HG03558 (cell line): ENCODE results near the gene GPS1.

Experiments
- ATAC-seq: cut with Tn5 transposase; IDR thresholded peaks from one replicate; pipeline ENCODE4 v1.9.1; 2021; ENCODE audit warnings: moderate number of reproducible peaks; ENCODE audit not compliant: unreplicated experiment; ENCODE audit errors: extremely low read depth

The GPS1 gene

GRCh38 chr17:82013772-82014321, 37.9 kb upstream of the GPS1 start:
- no peak for ATAC-seq

GRCh38 chr17:82014432-82014831, 37.3 kb upstream of the GPS1 start:
- no peak for ATAC-seq

DNA sequence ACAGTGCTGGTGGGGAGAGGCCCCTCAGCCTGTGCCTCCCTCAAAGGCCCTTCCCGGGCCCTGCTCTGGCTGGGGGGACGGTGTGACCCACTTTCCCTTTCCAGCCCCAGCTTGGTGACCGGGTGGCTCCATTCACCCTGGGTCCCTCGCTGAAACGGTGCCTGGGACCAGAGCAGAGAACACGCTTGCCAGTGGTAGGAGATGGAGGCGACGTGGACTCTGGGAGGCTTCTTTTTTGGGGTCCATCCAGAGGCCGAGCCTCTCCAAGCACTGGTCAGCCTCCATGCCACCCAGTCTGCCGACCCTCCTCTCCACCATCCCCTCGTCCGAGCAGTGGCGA, 36.8 kb upstream of the GPS1 start:
- no peak for ATAC-seq

GRCh38 chr17:82015311-82015971, 36.3 kb upstream of the GPS1 start:
- no peak for ATAC-seq

GRCh38 chr17:82016061-82016874, 35.4 kb upstream of the GPS1 start:
- ATAC-seq = no peak

- no peak for ATAC-seq
Measured at GRCh38 chr17:82016875-82017459, 34.7 kb upstream of the GPS1 start.

DNA sequence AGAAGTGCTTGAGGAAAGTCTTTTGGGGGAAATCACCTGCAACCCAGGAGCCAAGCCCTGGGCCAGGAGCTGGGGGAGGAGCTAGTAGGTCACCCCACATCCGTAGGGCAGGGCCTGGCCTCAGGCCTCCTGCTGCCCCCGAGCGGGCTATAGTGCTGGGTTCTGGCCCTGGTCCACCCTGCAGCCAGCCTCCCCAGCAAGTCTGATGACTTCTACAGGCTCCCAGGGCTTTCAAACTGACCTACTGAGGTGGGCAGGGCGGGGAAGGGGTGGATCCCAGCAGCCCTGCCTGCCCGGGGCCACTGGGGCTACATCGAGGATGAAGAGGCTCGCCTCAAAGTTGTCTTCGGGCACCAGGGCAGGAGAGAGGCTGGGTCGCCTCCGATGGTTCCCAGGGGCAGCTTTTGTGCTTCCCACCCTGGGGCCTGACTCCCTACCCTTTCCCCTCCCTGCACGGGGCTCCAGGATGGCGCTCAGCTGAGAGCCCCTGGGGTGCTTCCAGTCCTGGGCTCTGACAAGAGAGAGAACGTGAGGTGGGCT, 34.0 kb upstream of the GPS1 start:
- no peak for ATAC-seq

DNA sequence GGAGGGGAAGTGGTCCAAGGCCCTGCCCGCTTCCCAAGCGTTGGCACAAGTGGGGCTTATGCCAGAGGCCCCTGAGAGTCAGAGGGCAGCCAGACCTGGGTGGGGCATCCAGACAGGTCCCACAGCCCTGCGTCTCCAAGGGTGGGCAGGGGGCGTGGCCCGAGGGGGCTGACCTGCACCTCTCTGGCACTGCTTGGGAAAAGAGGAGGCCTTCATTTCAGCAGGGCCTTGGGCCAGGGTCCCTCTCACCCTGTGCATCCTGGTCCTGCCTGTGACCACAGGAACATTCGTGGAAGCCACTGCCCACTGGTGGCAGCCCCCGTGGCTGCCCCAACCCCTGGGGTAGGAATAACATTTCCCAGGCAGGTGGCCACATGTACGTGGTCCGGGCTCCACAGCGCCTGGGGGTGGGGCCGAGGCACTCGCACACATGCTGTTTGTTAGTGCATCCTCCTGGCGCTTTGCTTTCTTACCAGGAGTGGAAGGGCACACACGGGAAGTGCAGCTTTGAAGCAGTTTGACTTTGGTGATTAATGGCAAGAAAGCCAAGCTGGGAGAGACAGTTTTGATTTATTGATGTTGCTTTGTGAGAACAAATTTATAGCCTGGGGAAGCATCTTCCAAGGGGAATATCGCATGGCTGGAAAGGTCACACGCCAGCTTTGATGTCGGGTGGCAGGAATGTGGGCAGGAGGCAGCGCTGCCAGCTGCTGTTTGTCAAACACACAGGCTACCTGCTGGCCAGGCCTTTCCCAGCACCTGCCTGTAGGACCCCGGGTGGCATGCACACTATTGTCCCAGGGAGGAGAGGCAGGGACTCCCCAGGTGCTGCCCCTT, 33.3 kb upstream of the GPS1 start:
- no peak for ATAC-seq

GRCh38 chr17:82018989-82019689, 32.6 kb upstream of the GPS1 start:
- ATAC-seq = no peak

- ATAC-seq = no peak
Measured at GRCh38 chr17:82019690-82020571, 31.8 kb upstream of the GPS1 start.

GRCh38 chr17:82020572-82021106, 31.1 kb upstream of the GPS1 start:
- no peak for ATAC-seq

DNA sequence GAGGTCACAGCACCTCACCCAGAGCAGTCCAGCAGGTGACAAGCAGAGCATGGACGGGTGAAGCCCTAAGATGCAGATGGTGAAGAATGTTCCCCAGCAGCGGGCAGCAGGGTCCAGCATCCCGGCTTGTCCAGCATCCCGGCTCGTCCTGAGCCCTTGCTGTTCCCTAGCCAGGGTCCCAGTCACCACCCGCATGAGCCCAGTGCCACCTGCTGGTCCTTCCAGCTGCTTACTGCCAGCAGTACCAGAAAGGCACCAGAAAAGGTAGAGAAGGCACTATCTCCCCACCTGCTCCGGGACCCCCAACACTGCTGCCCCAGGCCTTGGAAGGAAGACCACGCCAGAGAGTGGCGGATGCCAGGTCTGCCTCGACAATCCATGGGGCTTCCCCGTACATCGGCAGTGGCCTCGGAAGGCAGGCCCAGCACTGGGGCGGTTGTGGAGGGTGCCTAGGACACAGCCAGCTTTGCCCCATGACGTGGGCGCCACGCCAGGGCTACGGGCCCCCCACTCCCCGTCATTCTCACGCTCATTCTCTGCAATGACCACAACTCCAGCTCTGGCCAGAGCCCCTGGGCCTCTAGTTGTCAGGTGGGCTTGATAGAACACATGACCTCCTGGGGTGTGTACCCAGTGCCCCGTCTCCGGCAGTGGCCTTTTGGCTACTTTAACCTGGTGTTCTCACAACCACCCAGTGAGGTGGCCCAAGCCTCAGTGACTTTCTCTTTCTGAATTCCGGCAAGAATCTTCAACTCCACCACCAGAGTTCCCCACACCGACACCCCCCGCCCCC, 30.4 kb upstream of the GPS1 start:
- ATAC-seq = no peak

DNA sequence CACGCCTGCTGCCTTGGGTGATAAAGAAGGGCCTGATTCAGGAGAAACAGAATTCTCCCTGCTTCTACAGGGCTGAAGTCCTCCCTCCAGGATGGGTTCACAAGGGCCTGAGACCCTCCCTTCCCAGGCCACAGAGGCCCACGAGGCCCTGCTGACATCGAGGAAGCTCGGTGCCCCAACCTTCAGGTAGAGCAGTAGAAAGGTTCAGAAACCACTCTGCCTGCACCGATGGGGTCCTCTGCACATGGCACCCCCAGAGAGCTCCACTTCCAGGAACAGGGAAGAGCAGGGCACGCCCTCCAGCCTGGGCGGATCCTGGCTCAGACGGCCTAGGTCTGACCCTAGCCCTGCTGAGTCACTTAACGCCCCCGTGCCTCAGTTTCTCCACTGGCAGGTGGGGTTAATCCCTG, 29.8 kb upstream of the GPS1 start:
- ATAC-seq = no peak

- ATAC-seq = peak; percentile 35
Measured at GRCh38 chr17:82022310-82022980, 29.3 kb upstream of the GPS1 start, which contains the start of gene CENPX. Gene CENPX, minus strand, starts transcription at chr17:82022878. Its CDS starts 17 bp downstream, at chr17:82022861.

DNA sequence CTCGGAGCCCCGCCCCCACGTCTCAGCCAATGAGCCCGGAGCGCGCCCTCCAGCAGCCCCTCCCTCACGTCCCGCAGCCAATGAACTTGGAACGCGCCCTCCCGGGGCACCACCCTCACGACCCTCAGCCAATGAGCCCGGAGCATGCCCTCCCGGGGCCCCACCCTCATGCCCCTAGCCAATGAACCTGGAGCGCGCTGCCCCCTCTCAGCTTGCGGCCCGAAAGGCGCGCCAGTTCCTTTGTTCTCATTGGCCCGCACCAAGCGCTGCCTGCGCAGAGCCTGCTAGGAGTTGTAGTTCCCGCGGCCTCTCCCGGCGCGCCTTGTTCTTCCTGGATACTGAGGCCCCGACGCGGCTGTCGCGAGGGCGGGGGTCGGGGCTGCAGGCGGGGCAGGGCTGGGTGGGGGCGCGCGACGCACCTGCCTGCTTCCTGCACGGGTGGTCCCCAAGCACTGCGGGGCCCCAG, 28.7 kb upstream of the GPS1 start, which contains the start of gene LRRC45:
LRRC45 (plus strand) TSS at position 325 of the 466 bp plus-strand sequence. CDS start 339 bp downstream, outside the sequence.
- ATAC-seq = peak; percentile 69

DNA sequence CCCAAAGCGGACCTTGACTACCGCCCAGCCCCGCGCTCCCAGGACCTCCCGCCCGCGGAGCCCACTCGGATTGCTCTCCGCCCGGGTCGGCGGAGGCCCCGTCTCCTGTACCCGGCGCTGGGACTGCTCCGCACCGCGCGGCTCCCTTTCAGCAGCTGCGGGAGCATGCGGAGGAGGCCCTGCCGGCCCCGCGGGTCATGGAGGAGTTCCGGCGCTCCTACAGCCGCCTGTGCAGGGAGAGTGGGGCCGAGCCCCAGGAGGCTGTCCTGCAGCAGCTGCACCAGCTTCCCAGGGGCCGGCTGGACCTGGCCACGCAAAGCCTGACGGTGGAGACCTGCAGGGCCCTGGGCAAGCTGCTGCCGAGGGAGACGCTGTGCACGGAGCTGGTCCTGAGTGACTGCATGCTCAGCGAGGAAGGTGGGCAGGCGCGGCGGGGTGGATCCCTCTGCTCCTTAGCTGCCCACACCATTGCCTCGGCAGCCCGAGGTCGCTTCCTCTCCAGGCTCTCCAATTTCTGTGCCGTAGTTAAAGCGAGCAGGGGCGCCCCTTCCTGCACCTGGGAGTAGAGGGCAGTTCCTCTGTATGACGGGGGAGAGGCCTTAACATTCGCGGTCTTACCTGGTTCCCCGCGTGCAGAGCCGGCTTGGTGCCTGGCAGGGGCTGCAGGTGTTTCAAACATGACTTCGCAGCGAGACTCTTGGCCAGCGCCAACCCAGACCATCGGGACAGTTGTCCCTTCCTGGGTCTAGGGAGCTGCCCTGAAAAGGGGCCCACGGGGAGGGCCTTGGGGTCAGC, 28.1 kb upstream of the GPS1 start:
- no peak for ATAC-seq
